ENCODE results near the gene ELMOD3.

The ELMOD3 gene

GRCh38 chr2:85427300-85427835 lies 72.8 kb downstream of the ELMOD3 start:
- H2AFZ ChIP-seq (ENCODE audit: low read length) = no peak overlapping the region
- H3K9me2 ChIP-seq (replicated peaks; ENCODE audit: insufficient read depth, low read length) = no peaks in the 10 kb centered on the region
- no peaks in the 10 kb centered on the region for H3K9me3 ChIP-seq (replicated peaks; ENCODE audit: insufficient read depth, low read length)
- H3K4me2 ChIP-seq (ENCODE audit: low read depth, low read length) = no peak overlapping the region
- no peak for TF ChIP-seq EZH2phosphoT487 (IDR thresholded peaks at IDR 0.05; ENCODE audit: low read length)
- TF ChIP-seq CTCF (IDR thresholded peaks at IDR 0.05; ENCODE audit: low read length) = no peak
- no peak for TF ChIP-seq EZH2 (optimal IDR thresholded peaks at IDR 0.05; ENCODE audit: low read depth, low read length)
- DNase-seq = no peak
- H3K79me2 ChIP-seq (ENCODE audit: low read length) = no peaks in the 10 kb centered on the region
- no peaks in the 10 kb centered on the region for H4K20me1 ChIP-seq (ENCODE audit: insufficient read depth, low read length)
- no peaks in the 10 kb centered on the region for H3F3A ChIP-seq (ENCODE audit: insufficient read depth, low read length)
- no peaks in the 10 kb centered on the region for H3K27me3 ChIP-seq (replicated peaks; ENCODE audit: insufficient read depth, low read length)
- no peak overlapping the region for H3K27ac ChIP-seq (ENCODE audit: low read length)
- no peak overlapping the region for H3K4me3 ChIP-seq (ENCODE audit: low read length)
- H3K4me1 ChIP-seq (ENCODE audit: low read length) = no peaks in the 10 kb centered on the region
- H3K9ac ChIP-seq (ENCODE audit: low read length) = no peak overlapping the region
- H3K36me3 ChIP-seq (replicated peaks; ENCODE audit: insufficient read depth, low read length) = no peaks in the 10 kb centered on the region

GRCh38 chr2:85428343-85428881 lies 73.8 kb downstream of the ELMOD3 start:
- DNase-seq = no peak
- Histone ChIP-seq H3F3A (ENCODE audit: insufficient read depth, low read length) (no peaks in the 10 kb centered on the region), H3K9me2 (replicated peaks; ENCODE audit: insufficient read depth, low read length) (no peaks in the 10 kb centered on the region), H4K20me1 (ENCODE audit: insufficient read depth, low read length) (no peaks in the 10 kb centered on the region), H3K36me3 (replicated peaks; ENCODE audit: insufficient read depth, low read length) (no peaks in the 10 kb centered on the region), H3K4me3 (ENCODE audit: low read length) (no peak overlapping the region), H2AFZ (ENCODE audit: low read length) (no peak overlapping the region), H3K27ac (ENCODE audit: low read length) (no peak overlapping the region), H3K4me1 (ENCODE audit: low read length) (no peaks in the 10 kb centered on the region), H3K79me2 (ENCODE audit: low read length) (no peaks in the 10 kb centered on the region), H3K4me2 (ENCODE audit: low read depth, low read length) (no peak overlapping the region), H3K9me3 (replicated peaks; ENCODE audit: insufficient read depth, low read length) (no peaks in the 10 kb centered on the region), H3K27me3 (replicated peaks; ENCODE audit: insufficient read depth, low read length) (no peaks in the 10 kb centered on the region), H3K9ac (ENCODE audit: low read length) (no peak overlapping the region)
- no peak for TF ChIP-seq EZH2 (optimal IDR thresholded peaks at IDR 0.05; ENCODE audit: low read depth, low read length)
- TF ChIP-seq EZH2phosphoT487 (IDR thresholded peaks at IDR 0.05; ENCODE audit: low read length) = no peak

GRCh38 chr2:85429213-85429923 lies 74.8 kb downstream of the ELMOD3 start:
- no peak overlapping the region for H3K4me3 ChIP-seq (ENCODE audit: low read length)
- TF ChIP-seq CTCF (IDR thresholded peaks at IDR 0.05; ENCODE audit: low read length) (no peak), EZH2 (optimal IDR thresholded peaks at IDR 0.05; ENCODE audit: low read depth, low read length) (no peak), EZH2phosphoT487 (IDR thresholded peaks at IDR 0.05; ENCODE audit: low read length) (no peak)
- no peak overlapping the region for H2AFZ ChIP-seq (ENCODE audit: low read length)
- no peaks in the 10 kb centered on the region for H3K9me3 ChIP-seq (replicated peaks; ENCODE audit: insufficient read depth, low read length)
- H3K36me3 ChIP-seq (replicated peaks; ENCODE audit: insufficient read depth, low read length) = no peaks in the 10 kb centered on the region
- H3K79me2 ChIP-seq (ENCODE audit: low read length) = no peaks in the 10 kb centered on the region
- no peaks in the 10 kb centered on the region for H3F3A ChIP-seq (ENCODE audit: insufficient read depth, low read length)
- no peak overlapping the region for H3K4me2 ChIP-seq (ENCODE audit: low read depth, low read length)
- H3K9ac ChIP-seq (ENCODE audit: low read length) = no peak overlapping the region
- H4K20me1 ChIP-seq (ENCODE audit: insufficient read depth, low read length) = no peaks in the 10 kb centered on the region
- no peaks in the 10 kb centered on the region for H3K4me1 ChIP-seq (ENCODE audit: low read length)
- no peak overlapping the region for H3K27ac ChIP-seq (ENCODE audit: low read length)
- H3K27me3 ChIP-seq (replicated peaks; ENCODE audit: insufficient read depth, low read length) = no peaks in the 10 kb centered on the region
- DNase-seq = no peak
- no peaks in the 10 kb centered on the region for H3K9me2 ChIP-seq (replicated peaks; ENCODE audit: insufficient read depth, low read length)

GRCh38 chr2:85429924-85430289 lies 75.3 kb downstream of the ELMOD3 start:
- H3K27me3 ChIP-seq (replicated peaks; ENCODE audit: insufficient read depth, low read length) = no peaks in the 10 kb centered on the region
- no peaks in the 10 kb centered on the region for H4K20me1 ChIP-seq (ENCODE audit: insufficient read depth, low read length)
- no peaks in the 10 kb centered on the region for H3F3A ChIP-seq (ENCODE audit: insufficient read depth, low read length)
- H3K27ac ChIP-seq (ENCODE audit: low read length) = no peak overlapping the region
- no peaks in the 10 kb centered on the region for H3K36me3 ChIP-seq (replicated peaks; ENCODE audit: insufficient read depth, low read length)
- H3K4me1 ChIP-seq (ENCODE audit: low read length) = no peaks in the 10 kb centered on the region
- DNase-seq = no peak
- no peak overlapping the region for H3K4me2 ChIP-seq (ENCODE audit: low read depth, low read length)
- TF ChIP-seq EZH2phosphoT487 (IDR thresholded peaks at IDR 0.05; ENCODE audit: low read length) (no peak), CTCF (IDR thresholded peaks at IDR 0.05; ENCODE audit: low read length) (no peak), EZH2 (optimal IDR thresholded peaks at IDR 0.05; ENCODE audit: low read depth, low read length) (no peak)
- no peaks in the 10 kb centered on the region for H3K9me3 ChIP-seq (replicated peaks; ENCODE audit: insufficient read depth, low read length)
- no peak overlapping the region for H3K9ac ChIP-seq (ENCODE audit: low read length)
- no peaks in the 10 kb centered on the region for H3K79me2 ChIP-seq (ENCODE audit: low read length)
- H3K4me3 ChIP-seq (ENCODE audit: low read length) = no peak overlapping the region
- no peaks in the 10 kb centered on the region for H3K9me2 ChIP-seq (replicated peaks; ENCODE audit: insufficient read depth, low read length)
- H2AFZ ChIP-seq (ENCODE audit: low read length) = no peak overlapping the region
